ENCODE results near the gene AKR1B1. TPM values are rescaled to one million over a fixed set of nuclear protein-coding genes. Genes with fewer than 3 reads are reported as not detected.

The AKR1B1 gene
- total RNA-seq, 2 experiments from 2014 or later = 75.7 to 167 TPM

DNA sequence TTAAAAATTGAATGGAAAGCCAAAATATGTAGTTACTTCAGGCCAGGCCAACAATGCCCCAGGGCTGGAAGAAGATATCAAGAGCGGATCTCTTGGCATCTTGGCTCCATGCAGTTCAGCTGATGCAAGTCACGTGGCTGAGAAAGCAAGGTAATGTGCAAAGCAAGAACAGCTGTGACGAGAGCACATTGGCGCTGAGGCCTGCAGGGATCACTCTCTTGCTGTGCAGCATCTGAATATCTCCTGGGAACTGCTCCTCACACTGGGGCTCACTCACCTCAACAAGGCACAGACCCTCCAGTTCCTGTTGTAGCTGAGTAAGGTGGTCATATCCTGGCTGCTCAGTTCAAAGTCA is 14.0 kb downstream of the AKR1B1 start:
- Histone ChIP-seq H3K4me1 (ENCODE audit: insufficient read depth, low read length, poor library complexity, severe bottlenecking) (no peaks in the 10 kb centered on the region), H3K9me2 (ENCODE audit: insufficient read depth, low read length) (no peaks in the 10 kb centered on the region), H2AFZ (ENCODE audit: low read length) (no peak overlapping the region), H3K36me3 (ENCODE audit: insufficient read depth, low read length) (peaks cover 96% of the 10 kb centered on the region), H3K4me2 (ENCODE audit: low read length) (no peak overlapping the region), H3K79me2 (ENCODE audit: insufficient read depth, low read depth, low read length) (no peaks in the 10 kb centered on the region), H4K20me1 (ENCODE audit: insufficient read depth, low read length) (no peaks in the 10 kb centered on the region), H3K9me3 (ENCODE audit: low read length) (no peaks in the 10 kb centered on the region), H3K4me3 (ENCODE audit: low read depth, low read length, poor library complexity, severe bottlenecking) (no peak overlapping the region), H3K27ac (ENCODE audit: low read depth, low read length, poor library complexity, severe bottlenecking) (no peak overlapping the region)
- DNase-seq (ENCODE audit: low spot score) = no peak
- intact Hi-C loops (cut with micrococcal nuclease; ENCODE audit: unreplicated experiment) = no loop called here
- TF ChIP-seq EZH2phosphoT487 (IDR thresholded peaks at IDR 0.05; ENCODE audit: borderline replicate concordance, low read depth, low read length) = no peak
- ChIA-PET POLR2A (interaction anchor here (1.0 to 1.3 kb wide), 2 partner anchors 13 to 19 kb away, joined by 3 to 5 read pairs; partner anchors contain the start of gene AKR1B1), CTCF (ENCODE audit: unreplicated experiment) (no interaction called here)
- BruUV-seq (replicated peaks) = no TSS peak

DNA sequence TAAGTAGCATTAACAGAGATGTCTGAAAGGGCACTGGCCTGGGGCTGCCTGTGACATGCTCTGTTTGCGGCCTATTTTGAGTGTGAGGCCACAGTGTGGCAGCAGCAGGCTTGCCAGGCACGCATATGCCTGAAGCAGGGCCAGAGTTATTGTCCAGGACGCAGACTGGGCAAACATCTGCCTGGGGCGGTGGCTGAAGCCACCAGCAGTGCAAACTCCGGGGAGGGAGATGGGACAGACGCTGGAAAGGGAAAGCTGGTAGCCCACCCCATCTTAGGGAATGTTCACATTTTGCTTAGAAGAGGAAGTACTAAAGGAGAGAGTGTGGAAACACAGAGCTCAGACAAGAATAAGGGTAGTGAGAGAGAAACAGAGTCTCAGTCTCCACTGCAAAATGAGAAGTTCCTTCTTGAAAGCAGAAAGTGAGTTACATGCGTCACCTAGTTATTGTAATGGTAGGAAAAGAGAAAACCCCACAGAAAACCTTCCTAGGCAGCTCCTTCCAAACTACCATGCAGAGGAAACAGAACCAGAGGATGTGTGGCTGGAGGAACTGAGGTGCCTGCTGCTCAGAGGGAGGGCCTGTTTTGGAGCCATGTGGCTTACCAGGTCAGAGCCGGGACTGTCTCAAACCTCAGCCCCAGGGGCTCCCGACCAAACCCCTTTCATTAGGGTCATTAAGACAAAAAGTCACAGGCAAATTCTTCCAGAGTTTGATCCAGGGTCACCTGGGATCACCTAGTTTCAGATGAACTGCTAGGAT is 14.5 kb downstream of the AKR1B1 start:
- Histone ChIP-seq H3K4me1 (ENCODE audit: insufficient read depth, low read length, poor library complexity, severe bottlenecking) (no peaks in the 10 kb centered on the region), H4K20me1 (ENCODE audit: insufficient read depth, low read length) (no peaks in the 10 kb centered on the region), H3K79me2 (ENCODE audit: insufficient read depth, low read depth, low read length) (no peaks in the 10 kb centered on the region), H2AFZ (ENCODE audit: low read length) (no peak overlapping the region), H3K4me2 (ENCODE audit: low read length) (no peak overlapping the region), H3K9me2 (ENCODE audit: insufficient read depth, low read length) (no peaks in the 10 kb centered on the region), H3K9me3 (ENCODE audit: low read length) (no peaks in the 10 kb centered on the region), H3K4me3 (ENCODE audit: low read depth, low read length, poor library complexity, severe bottlenecking) (no peak overlapping the region), H3K36me3 (ENCODE audit: insufficient read depth, low read length) (peaks cover 94% of the 10 kb centered on the region), H3K27ac (ENCODE audit: low read depth, low read length, poor library complexity, severe bottlenecking) (no peak overlapping the region)
- BruUV-seq (replicated peaks) = no TSS peak
- intact Hi-C loops (cut with micrococcal nuclease; ENCODE audit: unreplicated experiment) = no loop called here
- ChIA-PET POLR2A (interaction anchor here (1.0 to 1.3 kb wide), 2 partner anchors 14 to 20 kb away, joined by 3 to 5 read pairs; partner anchors contain the start of gene AKR1B1), CTCF (ENCODE audit: unreplicated experiment) (no interaction called here)
- DNase-seq (ENCODE audit: low spot score) = no peak
- no peak for TF ChIP-seq EZH2phosphoT487 (IDR thresholded peaks at IDR 0.05; ENCODE audit: borderline replicate concordance, low read depth, low read length)
- TF ChIP-seq, protein P1, sequence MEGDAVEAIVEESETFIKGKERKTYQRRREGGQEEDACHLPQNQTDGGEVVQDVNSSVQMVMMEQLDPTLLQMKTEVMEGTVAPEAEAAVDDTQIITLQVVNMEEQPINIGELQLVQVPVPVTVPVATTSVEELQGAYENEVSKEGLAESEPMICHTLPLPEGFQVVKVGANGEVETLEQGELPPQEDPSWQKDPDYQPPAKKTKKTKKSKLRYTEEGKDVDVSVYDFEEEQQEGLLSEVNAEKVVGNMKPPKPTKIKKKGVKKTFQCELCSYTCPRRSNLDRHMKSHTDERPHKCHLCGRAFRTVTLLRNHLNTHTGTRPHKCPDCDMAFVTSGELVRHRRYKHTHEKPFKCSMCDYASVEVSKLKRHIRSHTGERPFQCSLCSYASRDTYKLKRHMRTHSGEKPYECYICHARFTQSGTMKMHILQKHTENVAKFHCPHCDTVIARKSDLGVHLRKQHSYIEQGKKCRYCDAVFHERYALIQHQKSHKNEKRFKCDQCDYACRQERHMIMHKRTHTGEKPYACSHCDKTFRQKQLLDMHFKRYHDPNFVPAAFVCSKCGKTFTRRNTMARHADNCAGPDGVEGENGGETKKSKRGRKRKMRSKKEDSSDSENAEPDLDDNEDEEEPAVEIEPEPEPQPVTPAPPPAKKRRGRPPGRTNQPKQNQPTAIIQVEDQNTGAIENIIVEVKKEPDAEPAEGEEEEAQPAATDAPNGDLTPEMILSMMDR (conservative IDR thresholded peaks at IDR 0.05; ENCODE audit: low read length) = no peak

DNA sequence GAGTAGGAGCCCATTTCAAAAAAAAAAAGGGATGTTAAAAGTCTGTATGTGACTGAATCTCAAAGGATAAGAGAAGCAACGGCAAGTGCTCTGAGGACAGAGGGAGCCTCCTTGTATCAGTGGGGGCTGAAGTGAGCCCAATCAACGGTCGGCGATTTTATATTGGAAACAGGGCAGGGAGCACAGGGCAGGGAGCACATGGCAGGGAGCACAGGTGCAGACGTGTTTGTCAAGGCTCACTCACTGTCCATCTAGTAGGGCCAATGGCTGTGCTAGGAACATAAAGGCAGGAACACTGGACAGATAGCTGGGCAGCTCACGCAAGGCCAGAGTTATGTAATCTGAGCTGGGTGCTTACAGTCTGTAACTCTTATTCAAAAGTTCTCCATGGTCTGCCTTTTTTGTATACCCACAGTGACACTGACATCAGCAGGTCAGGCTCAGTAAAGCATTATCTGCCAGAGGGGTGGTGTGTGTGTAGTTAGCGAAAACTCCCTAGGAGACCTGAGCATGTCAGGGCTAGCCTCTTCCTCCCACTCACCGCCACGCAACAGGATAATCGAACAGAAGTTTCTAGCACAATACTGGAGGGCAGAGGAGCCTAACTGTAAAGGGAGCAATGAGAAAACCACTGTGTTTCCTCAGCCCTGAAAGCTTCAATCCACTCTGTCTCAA is 15.4 kb downstream of the AKR1B1 start:
- Histone ChIP-seq H3K27ac (ENCODE audit: low read depth, low read length, poor library complexity, severe bottlenecking) (no peak overlapping the region), H4K20me1 (ENCODE audit: insufficient read depth, low read length) (no peaks in the 10 kb centered on the region), H3K4me1 (ENCODE audit: insufficient read depth, low read length, poor library complexity, severe bottlenecking) (no peaks in the 10 kb centered on the region), H3K4me3 (ENCODE audit: low read depth, low read length, poor library complexity, severe bottlenecking) (no peak overlapping the region), H3K4me2 (ENCODE audit: low read length) (no peak overlapping the region), H3K9me3 (ENCODE audit: low read length) (no peaks in the 10 kb centered on the region), H3K9me2 (ENCODE audit: insufficient read depth, low read length) (no peaks in the 10 kb centered on the region), H3K36me3 (ENCODE audit: insufficient read depth, low read length) (peaks cover 87% of the 10 kb centered on the region), H3K79me2 (ENCODE audit: insufficient read depth, low read depth, low read length) (no peaks in the 10 kb centered on the region), H2AFZ (ENCODE audit: low read length) (no peak overlapping the region)
- intact Hi-C loops (cut with micrococcal nuclease; ENCODE audit: unreplicated experiment) = no loop called here
- DNase-seq (ENCODE audit: low spot score) = no peak
- BruUV-seq (replicated peaks) = no TSS peak
- no peak for TF ChIP-seq EZH2phosphoT487 (IDR thresholded peaks at IDR 0.05; ENCODE audit: borderline replicate concordance, low read depth, low read length)
- TF ChIP-seq, protein P1 (conservative IDR thresholded peaks at IDR 0.05; ENCODE audit: low read length) = no peak
- POLR2A ChIA-PET = interaction anchor here (1.0 kb wide), 1 partner anchor 21 kb away, joined by 3 read pairs; no protein-coding TSS in a partner anchor
- CTCF ChIA-PET (ENCODE audit: unreplicated experiment) = no interaction called here

Data from OCI-LY7 (cell line).